Stomach (tissue), 9 donors: Measurements from ENCODE around the gene CLEC16A. TPM values are rescaled to one million over a fixed set of nuclear protein-coding genes. Genes with fewer than 3 reads are reported as not detected.
"Not testable (repeated sequence)": the region's sequence is repeated elsewhere in the genome, so short reads cannot be mapped to it uniquely, and the experiment has no call there.

Source experiments
- DNase-seq, 2 donors: peaks; one replicate each; pipeline versions ENCODE4 v3.0.0 to v3.0.0-alpha.2; 2013 to 2019
- H3K27ac ChIP-seq, 5 donors: fragments of 200-600 bp in 4 of 5; sonication (generic) in 4 of 5; one replicate each; pipeline ENCODE4 v1.5.1; 2013 to 2019; ENCODE audit warnings: mild to moderate bottlenecking in 1 of 5, moderate library complexity in 1 of 5
- H3K27me3 ChIP-seq, 3 donors: fragments of 200-600 bp; sonication (generic); one replicate each; pipeline ENCODE4 v1.5.1; 2017 to 2019; ENCODE audit warnings: mixed run types in 1 of 3
- H3K36me3 ChIP-seq, 4 donors: fragments of 200-600 bp; sonication (generic); 1 replicate in 3 of 4; 2 replicates in 1 of 4; pipeline ENCODE4 v1.5.1; 2016 to 2019
- H3K4me1 ChIP-seq, 4 donors: fragments of 200-600 bp; sonication (generic); one replicate each; pipeline ENCODE4 v1.5.1; 2016 to 2019
- H3K4me3 ChIP-seq, 4 donors: fragments of 200-600 bp; sonication (generic) in 3 of 4; one replicate each; pipeline ENCODE4 v1.5.1; 2016 to 2019; ENCODE audit warnings: mild to moderate bottlenecking in 1 of 4
- H3K9me3 ChIP-seq, 4 donors: fragments of 200-600 bp; sonication (generic); one replicate each; pipeline ENCODE4 v1.5.1; 2016 to 2019
- CTCF ChIP-seq, 7 experiments: fragments of 450-650 bp in 4 of 7; fragments of 200-600 bp in 3 of 7; sonication (generic) in 3 of 7; IDR thresholded peaks; one replicate each; pipeline ENCODE4 v1.5.1; 2016 to 2019; ENCODE audit warnings: antibody characterized with exemption in 7 of 7, control low read depth in 2 of 7, mild to moderate bottlenecking in 1 of 7
- EP300 ChIP-seq: sonication (generic); formaldehyde crosslinking; IDR thresholded peaks from one replicate; pipeline ENCODE4 v1.6.1; 2017; ENCODE audit warnings: antibody characterized with exemption
- POLR2A ChIP-seq, 4 donors: fragments of 450-650 bp; IDR thresholded peaks; one replicate each; pipeline ENCODE4 v1.6.1; 2016; ENCODE audit warnings: antibody characterized with exemption in 4 of 4, control low read depth in 2 of 4, mild to moderate bottlenecking in 1 of 4, moderate library complexity in 1 of 4
- POLR2AphosphoS5 ChIP-seq, 3 donors: sonication (generic); formaldehyde crosslinking; IDR thresholded peaks; one replicate each; pipeline ENCODE4 v1.6.1; 2016; ENCODE audit warnings: antibody characterized with exemption in 3 of 3
- WGBS, 5 donors: extraction: QIAGEN DNeasy Blood & Tissue Kit in 3 of 5; methylation state at CpG; one replicate each; pipeline versions ENCODE4 v1.1.5 to v1.1.7; 2013 to 2018; 5-methylcytosine and 5-hydroxymethylcytosine counted together
- intact Hi-C: fragments of 100-400 bp; cut with DNase I; formaldehyde crosslinking; loops from one replicate; pipeline ENCODE4 v1.15.1; 2023; ENCODE audit warnings: low total_unique reads
- polyA plus RNA-seq, 3 donors: library from polyadenylated mRNA; stranded (reverse); fragments of 200-250 nt; gene quantifications; one replicate each; pipeline ENCODE4 v1.2.3, GENCODE V29; 2013
- total RNA-seq, 5 donors: library from RNA; depleted of rRNA; stranded (reverse); fragments of >200 nt; gene quantifications; one replicate each; pipeline versions ENCODE4 v1.1.0 to v1.2.3, GENCODE V29; 2014 to 2016
- donor health status: healthy with polysubstance abuse.
- donor health status: Bipolar disorder and iron deficiency.
- donor health status: healthy.

Gene CLEC16A
- total and polyA plus RNA-seq, 8 donors = 5.8 to 176 (median 21.8) TPM

DNA sequence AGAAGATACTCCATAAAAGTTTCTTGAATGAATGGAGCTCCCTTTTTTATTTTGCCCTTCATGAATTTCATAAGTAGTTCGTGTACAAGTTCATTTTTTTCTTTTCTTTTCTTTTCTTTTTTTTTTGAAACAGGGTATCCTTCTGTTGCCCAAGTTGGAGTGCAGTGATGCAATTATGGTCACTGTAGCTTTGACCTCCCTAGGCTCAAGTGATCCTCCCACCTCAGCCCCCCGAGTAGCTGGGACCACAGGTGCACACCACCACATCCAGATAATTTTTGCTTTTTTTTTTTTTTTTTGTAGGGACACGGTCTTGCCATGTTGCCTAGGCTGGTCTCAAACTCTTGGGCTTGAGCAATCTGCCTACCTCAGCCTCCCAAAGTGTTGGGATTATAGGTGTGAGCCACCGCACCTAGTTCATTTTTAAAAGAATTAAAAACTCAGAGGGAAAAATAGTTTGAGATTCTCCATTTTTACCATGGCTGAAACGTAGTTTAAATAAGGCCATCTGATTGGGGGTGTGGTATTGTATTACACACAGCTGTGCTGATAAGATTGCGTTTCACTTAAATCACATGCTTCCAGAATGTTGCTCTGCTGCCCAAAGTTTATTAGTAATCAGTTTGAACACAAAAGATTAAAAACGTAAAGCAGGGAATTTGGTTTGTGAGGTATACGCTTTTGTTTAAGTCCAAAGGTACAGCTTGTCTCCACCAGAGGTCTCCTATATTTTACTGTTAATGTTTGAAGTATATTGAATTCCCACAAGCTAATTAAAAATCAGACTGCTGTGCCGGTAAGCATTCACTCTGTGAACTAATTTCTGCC is 157.5 kb downstream of the CLEC16A start:
- peaks cover 0 to 10% (median 0%) of the 10 kb centered on the region in 4 donors for H3K36me3 ChIP-seq
- TF ChIP-seq CTCF (IDR thresholded peaks at IDR 0.05) (peak in 3 of 7 experiments; percentile 12 to 48 (median 15)), POLR2A (IDR thresholded peaks at IDR 0.05) (no peak), EP300 (no peak), POLR2AphosphoS5 (IDR thresholded peaks at IDR 0.05) (peak; percentile 30 to 73 (median 55))
- intact Hi-C loops = no loop called here
- no peak overlapping the region for H3K4me3 ChIP-seq
- peaks cover 59 to 83% (median 78%) of the 10 kb centered on the region in 4 donors for H3K4me1 ChIP-seq
- H3K9me3 ChIP-seq = no peaks in the 10 kb centered on the region
- no peaks in the 10 kb centered on the region for H3K27me3 ChIP-seq
- peak overlapping the region; percentile 74 to 84 (median 81) for H3K27ac ChIP-seq
- peak in 1 of 2 donors; percentile 81 for DNase-seq
- 25 to 55% (median 44%) methylated on average over 9 of the region's 9 CpGs for WGBS, 5 donors

DNA sequence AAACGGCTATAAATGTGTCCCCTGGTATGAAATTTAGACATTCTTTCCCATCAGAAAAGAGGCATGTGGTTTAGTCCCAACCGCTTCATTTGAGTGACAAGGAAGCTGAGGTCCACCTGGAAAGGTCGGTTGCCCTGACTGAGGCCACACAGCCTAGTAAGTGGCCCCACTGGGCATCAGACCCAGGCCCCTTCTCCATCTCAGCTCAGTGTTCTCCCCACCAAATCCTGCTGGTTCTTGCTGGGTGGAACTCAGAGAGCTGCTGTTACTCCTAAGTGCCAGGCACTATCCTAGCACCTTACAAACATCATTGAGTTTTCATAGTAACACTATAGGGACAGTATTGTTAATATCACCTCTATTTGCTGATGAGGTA is 158.1 kb downstream of the CLEC16A start:
- Histone ChIP-seq H3K36me3 (peaks cover 0 to 10% (median 0%) of the 10 kb centered on the region in 4 donors), H3K4me1 (peaks cover 65 to 89% (median 84%) of the 10 kb centered on the region in 4 donors), H3K9me3 (no peaks in the 10 kb centered on the region), H3K27me3 (no peaks in the 10 kb centered on the region), H3K4me3 (no peak overlapping the region), H3K27ac (peak overlapping the region; percentile 74 to 84 (median 81))
- WGBS, 5 donors = 23 to 61% (median 32%) methylated on average over 3 of the region's 3 CpGs
- peak in 2 of 7 experiments; percentile 1 to 5 for TF ChIP-seq CTCF (IDR thresholded peaks at IDR 0.05)
- TF ChIP-seq EP300 = no peak
- intact Hi-C loops = no loop called here
- DNase-seq = no peak

- H3K9me3 ChIP-seq, intact Hi-C loops, H3K4me3 ChIP-seq, H3K27me3 ChIP-seq, H3K36me3 ChIP-seq, DNase-seq: not testable (repeated sequence)
- H3K27ac ChIP-seq = peak overlapping the region; percentile 74 to 84 (median 81)
- peaks cover 68 to 94% (median 87%) of the 10 kb centered on the region in 4 donors for H3K4me1 ChIP-seq
- WGBS, 5 donors = 95 to 99% (median 96%) methylated on average over 5 of the region's 5 CpGs
These were observed 158.9 kb downstream of the CLEC16A start for GRCh38 chr16:11103301-11103700.

GRCh38 chr16:11104168-11105037 is 160.0 kb downstream of the CLEC16A start:
- Histone ChIP-seq H3K27ac (peak overlapping the region; percentile 11 to 84 (median 81)), H3K27me3 (no peaks in the 10 kb centered on the region), H3K9me3 (no peaks in the 10 kb centered on the region), H3K4me1 (peaks cover 75 to 90% (median 82%) of the 10 kb centered on the region in 4 donors), H3K4me3 (no peak overlapping the region), H3K36me3 (no peaks in the 10 kb centered on the region)
- no peak for TF ChIP-seq POLR2A (IDR thresholded peaks at IDR 0.05)
- TF ChIP-seq POLR2AphosphoS5 (IDR thresholded peaks at IDR 0.05) = no peak
- TF ChIP-seq CTCF (IDR thresholded peaks at IDR 0.05) = no peak
- TF ChIP-seq EP300 = no peak
- intact Hi-C loops = no loop called here
- no peak for DNase-seq
- 48 to 64% (median 60%) methylated on average over 4 of the region's 4 CpGs for WGBS, 5 donors
